Measurements from ENCODE around the gene AFAP1L1.

GRCh38 chr5:149381986-149382338, 110.3 kb downstream of the AFAP1L1 start:
- TF ChIP-seq ZFX (IDR thresholded peaks at IDR 0.05; ENCODE audit: borderline replicate concordance), result no peak
- TF ChIP-seq, protein P1, sequence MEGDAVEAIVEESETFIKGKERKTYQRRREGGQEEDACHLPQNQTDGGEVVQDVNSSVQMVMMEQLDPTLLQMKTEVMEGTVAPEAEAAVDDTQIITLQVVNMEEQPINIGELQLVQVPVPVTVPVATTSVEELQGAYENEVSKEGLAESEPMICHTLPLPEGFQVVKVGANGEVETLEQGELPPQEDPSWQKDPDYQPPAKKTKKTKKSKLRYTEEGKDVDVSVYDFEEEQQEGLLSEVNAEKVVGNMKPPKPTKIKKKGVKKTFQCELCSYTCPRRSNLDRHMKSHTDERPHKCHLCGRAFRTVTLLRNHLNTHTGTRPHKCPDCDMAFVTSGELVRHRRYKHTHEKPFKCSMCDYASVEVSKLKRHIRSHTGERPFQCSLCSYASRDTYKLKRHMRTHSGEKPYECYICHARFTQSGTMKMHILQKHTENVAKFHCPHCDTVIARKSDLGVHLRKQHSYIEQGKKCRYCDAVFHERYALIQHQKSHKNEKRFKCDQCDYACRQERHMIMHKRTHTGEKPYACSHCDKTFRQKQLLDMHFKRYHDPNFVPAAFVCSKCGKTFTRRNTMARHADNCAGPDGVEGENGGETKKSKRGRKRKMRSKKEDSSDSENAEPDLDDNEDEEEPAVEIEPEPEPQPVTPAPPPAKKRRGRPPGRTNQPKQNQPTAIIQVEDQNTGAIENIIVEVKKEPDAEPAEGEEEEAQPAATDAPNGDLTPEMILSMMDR (IDR thresholded peaks at IDR 0.05), result peak; percentile 93
